Hepatocyte (in vitro differentiated cells): ENCODE results near the gene MICAL2. TPM values are rescaled to one million over a fixed set of nuclear protein-coding genes. Genes with fewer than 3 reads are reported as not detected.

Experiments
- DNase-seq: peaks from one replicate; pipeline ENCODE4 v3.0.0-alpha.2; 2016; ENCODE audit warnings: low spot score
- H2AFZ ChIP-seq: fragments of 200-600 bp; sonication (generic); 2 replicates; pipeline ENCODE4 v1.6.0; 2016; ENCODE audit warnings: antibody characterized with exemption, mild to moderate bottlenecking
- H3K27ac ChIP-seq: fragments of 200-600 bp; sonication (generic); 2 replicates; pipeline ENCODE4 v1.5.1; 2016; ENCODE audit warnings: mild to moderate bottlenecking
- H3K27me3 ChIP-seq: fragments of 200-600 bp; sonication (generic); 2 replicates; pipeline ENCODE4 v1.6.1; 2016
- H3K36me3 ChIP-seq: fragments of 200-600 bp; sonication (generic); replicated peaks from 2 replicates; pipeline ENCODE4 v1.5.1; 2016; ENCODE audit warnings: low read depth; ENCODE audit not compliant: insufficient read depth
- H3K4me1 ChIP-seq: fragments of 200-600 bp; sonication (generic); 2 replicates; pipeline ENCODE4 v1.5.1; 2016; ENCODE audit warnings: mild to moderate bottlenecking, moderate library complexity; ENCODE audit not compliant: insufficient read depth
- H3K4me2 ChIP-seq: fragments of 200-600 bp; sonication (generic); 2 replicates; pipeline ENCODE4 v1.6.0; 2016
- H3K4me3 ChIP-seq: fragments of 200-600 bp; sonication (generic); 2 replicates; pipeline ENCODE4 v1.5.1; 2016; ENCODE audit warnings: mild to moderate bottlenecking
- H3K79me2 ChIP-seq: fragments of 200-600 bp; sonication (generic); 2 replicates; pipeline ENCODE4 v1.6.0; 2017; ENCODE audit warnings: mild to moderate bottlenecking
- H3K9me2 ChIP-seq: fragments of 200-600 bp; sonication (generic); replicated peaks from 2 replicates; pipeline ENCODE4 v1.6.0; 2017; ENCODE audit warnings: mild to moderate bottlenecking; ENCODE audit not compliant: insufficient read depth
- H3K9me3 ChIP-seq: fragments of 200-600 bp; sonication (generic); 2 replicates; pipeline ENCODE4 v1.5.1; 2016; ENCODE audit warnings: low read depth, mild to moderate bottlenecking
- H4K20me1 ChIP-seq: fragments of 200-600 bp; sonication (generic); 2 replicates; pipeline ENCODE4 v1.6.0; 2016; ENCODE audit warnings: mild to moderate bottlenecking; ENCODE audit not compliant: insufficient read depth, poor library complexity, severe bottlenecking
- EZH2 ChIP-seq: fragments of 200-600 bp; sonication (generic); IDR thresholded peaks from 2 replicates; pipeline ENCODE4 v1.6.1; 2016; ENCODE audit warnings: antibody characterized with exemption, mild to moderate bottlenecking, borderline replicate concordance
- EZH2phosphoT487 ChIP-seq: fragments of 200-600 bp; sonication (generic); IDR thresholded peaks from one replicate; pipeline ENCODE4 v1.6.1; 2018; ENCODE audit warnings: antibody characterized with exemption, mild to moderate bottlenecking, low read depth, moderate library complexity; ENCODE audit not compliant: unreplicated experiment, severe bottlenecking
- WGBS: methylation state at CpG from one replicate; pipeline ENCODE4 v1.1.6; 2016; ENCODE audit warnings: low lambda C conversion rate; ENCODE audit errors: missing lambda C conversion rate; 5-methylcytosine and 5-hydroxymethylcytosine counted together
- polyA plus RNA-seq: library from polyadenylated mRNA; unstranded; fragments of >200 nt; fragmentation: Nextera tagmentation; extraction: Ambion mirVana; gene quantifications from 2 replicates; pipeline ENCODE4 v1.2.1, GENCODE V29; 2016
- total RNA-seq: library from RNA; depleted of rRNA; stranded (reverse); fragments of >200 nt; gene quantifications from 2 replicates; pipeline ENCODE4 v1.2.3, GENCODE V29; 2014
- TF ChIP-seq, protein P1 (sequence below): fragments of 200-600 bp; sonication (generic); IDR thresholded peaks from 2 replicates; pipeline ENCODE4 v1.5.1; 2016; ENCODE audit warnings: antibody characterized with exemption, mild to moderate bottlenecking; ENCODE audit not compliant: poor library complexity

The MICAL2 gene
- total and polyA plus RNA-seq, 2 experiments from 2014 or later = 36.8 to 56.0 TPM

DNA sequence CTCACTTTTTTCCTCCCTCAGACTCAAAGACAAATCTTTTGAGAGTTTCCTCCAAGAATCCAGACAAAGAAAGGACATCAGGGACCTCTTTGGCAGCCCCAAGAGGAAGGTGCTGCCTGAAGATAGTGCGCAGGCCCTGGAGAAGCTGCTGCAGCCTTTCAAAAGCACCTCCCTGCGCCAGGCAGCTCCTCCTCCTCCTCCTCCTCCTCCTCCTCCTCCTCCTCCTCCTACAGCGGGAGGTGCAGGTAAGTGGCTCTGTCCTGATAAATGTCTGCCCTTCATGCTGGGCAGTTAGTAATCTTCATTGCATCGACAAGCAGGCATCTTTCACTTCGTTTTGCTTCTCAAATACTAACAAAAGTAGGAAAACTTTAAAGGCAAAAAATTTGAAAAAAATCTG, 184.2 kb downstream of the MICAL2 start:
- no peak overlapping the region for H3K27ac ChIP-seq
- H3K9me3 ChIP-seq = peaks cover 8% of the 10 kb centered on the region
- H3K4me2 ChIP-seq = no peak overlapping the region
- TF ChIP-seq, protein P1, sequence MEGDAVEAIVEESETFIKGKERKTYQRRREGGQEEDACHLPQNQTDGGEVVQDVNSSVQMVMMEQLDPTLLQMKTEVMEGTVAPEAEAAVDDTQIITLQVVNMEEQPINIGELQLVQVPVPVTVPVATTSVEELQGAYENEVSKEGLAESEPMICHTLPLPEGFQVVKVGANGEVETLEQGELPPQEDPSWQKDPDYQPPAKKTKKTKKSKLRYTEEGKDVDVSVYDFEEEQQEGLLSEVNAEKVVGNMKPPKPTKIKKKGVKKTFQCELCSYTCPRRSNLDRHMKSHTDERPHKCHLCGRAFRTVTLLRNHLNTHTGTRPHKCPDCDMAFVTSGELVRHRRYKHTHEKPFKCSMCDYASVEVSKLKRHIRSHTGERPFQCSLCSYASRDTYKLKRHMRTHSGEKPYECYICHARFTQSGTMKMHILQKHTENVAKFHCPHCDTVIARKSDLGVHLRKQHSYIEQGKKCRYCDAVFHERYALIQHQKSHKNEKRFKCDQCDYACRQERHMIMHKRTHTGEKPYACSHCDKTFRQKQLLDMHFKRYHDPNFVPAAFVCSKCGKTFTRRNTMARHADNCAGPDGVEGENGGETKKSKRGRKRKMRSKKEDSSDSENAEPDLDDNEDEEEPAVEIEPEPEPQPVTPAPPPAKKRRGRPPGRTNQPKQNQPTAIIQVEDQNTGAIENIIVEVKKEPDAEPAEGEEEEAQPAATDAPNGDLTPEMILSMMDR = no peak
- TF ChIP-seq EZH2 (no peak), EZH2phosphoT487 (no peak)
- H3K79me2 ChIP-seq = no peaks in the 10 kb centered on the region
- H3K9me2 ChIP-seq = no peaks in the 10 kb centered on the region
- H3K4me1 ChIP-seq = no peaks in the 10 kb centered on the region
- H4K20me1 ChIP-seq = no peaks in the 10 kb centered on the region
- H3K27me3 ChIP-seq = no peaks in the 10 kb centered on the region
- H3K36me3 ChIP-seq = no peaks in the 10 kb centered on the region
- no peak for DNase-seq
- no peak overlapping the region for H3K4me3 ChIP-seq
- no peak overlapping the region for H2AFZ ChIP-seq
- 82% methylated on average over 4 of the region's 5 CpGs for WGBS

DNA sequence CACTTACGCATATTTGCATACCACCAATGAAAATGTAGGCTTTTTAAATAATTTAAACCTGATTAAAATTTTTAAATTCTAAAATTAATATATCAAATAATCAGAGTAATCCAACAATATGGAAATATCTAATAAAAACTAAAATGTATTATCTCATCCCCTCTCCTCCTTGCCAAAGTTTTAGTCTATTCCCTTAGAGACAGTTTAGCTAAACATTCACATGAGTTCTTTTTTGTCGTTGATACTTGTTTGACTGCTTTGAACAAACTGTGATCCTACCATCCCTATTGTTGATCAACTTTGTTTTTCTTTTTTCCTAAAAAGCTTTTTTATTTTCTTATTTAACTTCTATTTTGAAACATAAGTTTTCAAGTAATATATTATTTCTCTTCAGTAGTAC, 185.6 kb downstream of the MICAL2 start:
- no peak overlapping the region for H2AFZ ChIP-seq
- 91% methylated on average over 2 of the region's 2 CpGs for WGBS
- no peaks in the 10 kb centered on the region for H3K9me2 ChIP-seq
- no peaks in the 10 kb centered on the region for H3K79me2 ChIP-seq
- H3K27me3 ChIP-seq = no peaks in the 10 kb centered on the region
- H3K4me1 ChIP-seq = no peaks in the 10 kb centered on the region
- no peak overlapping the region for H3K4me3 ChIP-seq
- H3K27ac ChIP-seq = no peak overlapping the region
- DNase-seq = no peak
- no peaks in the 10 kb centered on the region for H4K20me1 ChIP-seq
- H3K9me3 ChIP-seq = peaks cover 8% of the 10 kb centered on the region
- TF ChIP-seq, protein P1 = no peak
- no peak for TF ChIP-seq EZH2
- no peak for TF ChIP-seq EZH2phosphoT487
- no peaks in the 10 kb centered on the region for H3K36me3 ChIP-seq
- no peak overlapping the region for H3K4me2 ChIP-seq

DNA sequence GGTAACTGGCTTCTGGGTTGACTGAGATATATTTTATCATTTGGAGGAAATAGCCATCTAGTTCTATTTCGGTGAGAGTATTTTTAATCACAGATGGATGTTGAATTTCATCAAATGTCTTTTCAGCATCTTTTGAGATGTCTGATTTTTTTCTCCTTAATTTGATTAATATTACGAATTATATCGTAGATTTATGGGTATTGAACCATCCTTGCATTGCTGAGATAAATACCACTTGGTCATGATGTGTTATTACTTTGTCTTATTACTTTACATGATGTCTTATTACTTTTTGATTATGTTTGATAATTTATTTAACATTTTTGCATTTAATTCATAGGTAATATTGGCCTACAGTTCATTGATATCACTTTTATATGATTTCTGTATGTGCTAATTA, 188.2 kb downstream of the MICAL2 start:
- WGBS = 96% methylated on average over 3 of the region's 3 CpGs
- Histone ChIP-seq H3K36me3 (no peaks in the 10 kb centered on the region), H3K9me2 (no peaks in the 10 kb centered on the region), H3K79me2 (no peaks in the 10 kb centered on the region), H2AFZ (no peak overlapping the region), H3K4me1 (no peaks in the 10 kb centered on the region), H3K27me3 (no peaks in the 10 kb centered on the region), H3K4me2 (no peak overlapping the region), H3K27ac (no peak overlapping the region), H3K9me3 (peaks cover 8% of the 10 kb centered on the region), H4K20me1 (no peaks in the 10 kb centered on the region), H3K4me3 (no peak overlapping the region)
- no peak for DNase-seq
- TF ChIP-seq, protein P1 = no peak
- TF ChIP-seq EZH2phosphoT487 = no peak
- no peak for TF ChIP-seq EZH2

DNA sequence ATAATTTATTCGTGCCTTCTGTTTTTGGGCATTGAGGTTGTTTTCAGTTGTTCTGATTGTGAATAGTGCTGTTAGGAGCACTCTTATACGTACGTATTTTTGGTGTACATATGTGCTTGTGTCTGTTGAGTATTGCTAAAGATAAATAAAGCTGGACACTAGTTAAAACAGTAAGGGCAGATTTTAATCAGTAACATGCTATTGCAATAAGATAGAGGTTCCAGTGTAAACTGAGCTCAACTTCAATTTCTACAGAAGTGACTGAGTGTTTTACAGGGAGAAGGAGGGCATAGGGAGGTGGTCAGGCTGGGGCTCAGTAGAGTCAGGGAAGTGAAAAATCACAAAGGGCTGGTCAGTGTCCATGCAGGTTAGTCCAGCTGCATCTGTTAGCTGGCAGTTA, 191.0 kb downstream of the MICAL2 start:
- no peaks in the 10 kb centered on the region for H3K79me2 ChIP-seq
- no peaks in the 10 kb centered on the region for H3K36me3 ChIP-seq
- H4K20me1 ChIP-seq = no peaks in the 10 kb centered on the region
- 59% methylated on average over 3 of the region's 3 CpGs for WGBS
- no peak overlapping the region for H3K27ac ChIP-seq
- TF ChIP-seq EZH2 = no peak
- TF ChIP-seq, protein P1 = no peak
- TF ChIP-seq EZH2phosphoT487 = no peak
- no peak overlapping the region for H2AFZ ChIP-seq
- no peak for DNase-seq
- H3K4me3 ChIP-seq = no peak overlapping the region
- H3K9me3 ChIP-seq = peaks cover 8% of the 10 kb centered on the region
- H3K27me3 ChIP-seq = no peaks in the 10 kb centered on the region
- H3K4me1 ChIP-seq = no peaks in the 10 kb centered on the region
- H3K9me2 ChIP-seq = no peaks in the 10 kb centered on the region
- no peak overlapping the region for H3K4me2 ChIP-seq
